ENCODE data around the gene TXNL1. TPM values are rescaled to one million over a fixed set of nuclear protein-coding genes. Genes with fewer than 3 reads are reported as not detected.

Gene TXNL1
- total and polyA plus RNA-seq, 2 of the 13 experiments (the other 11 are each of a cell fraction or from before 2014, with no cell fraction given) = 41.9 to 73.1 TPM

GRCh38 chr18:56641714-56642337, 3.4 kb upstream of the TXNL1 start (continued):
- peak; percentile 94 for TF ChIP-seq FOXA3 (CRISPR knock-in tag; IDR thresholded peaks at IDR 0.05)
- peak; percentile 59 for TF ChIP-seq RCOR2 (CRISPR knock-in tag; IDR thresholded peaks at IDR 0.05)
- no peak for TF ChIP-seq FUBP1 (CRISPR knock-in tag; IDR thresholded peaks at IDR 0.05; ENCODE audit: borderline replicate concordance)
- no peak for TF ChIP-seq ZNF3 (CRISPR knock-in tag; IDR thresholded peaks at IDR 0.05)
- no peak for TF ChIP-seq ZNF337 (CRISPR knock-in tag; IDR thresholded peaks at IDR 0.05; ENCODE audit: borderline replicate concordance, low read depth)
- TF ChIP-seq DDIT3 (CRISPR knock-in tag; IDR thresholded peaks at IDR 0.05) = no peak
- TF ChIP-seq SAP130 (CRISPR knock-in tag; IDR thresholded peaks at IDR 0.05; ENCODE audit: low read depth) = peak; percentile 57
- no peak for TF ChIP-seq GABPA (IDR thresholded peaks at IDR 0.05; ENCODE audit: low read depth, low read length)
- TF ChIP-seq GABPA (CRISPR knock-in tag; IDR thresholded peaks at IDR 0.05; ENCODE audit: low read depth) = peak; percentile 74
- peak; percentile 72; the same call in 1 of the 2 replicates for TF ChIP-seq YEATS2 (CRISPR knock-in tag; IDR thresholded peaks at IDR 0.05; ENCODE audit: borderline replicate concordance)
- TF ChIP-seq HDAC2 (CRISPR knock-in tag; IDR thresholded peaks at IDR 0.05) = 0 out of 2 replicates have a peak, but pooled peaks have one; percentile 24
- 0 out of 2 replicates have a peak, but pooled peaks have one; percentile 22 for TF ChIP-seq KAT8 (CRISPR knock-in tag; IDR thresholded peaks at IDR 0.05)
- TF ChIP-seq ZNF350 (CRISPR knock-in tag; IDR thresholded peaks at IDR 0.05; ENCODE audit: borderline replicate concordance, low read depth) = no peak
- TF ChIP-seq ZNF720 (CRISPR knock-in tag; IDR thresholded peaks at IDR 0.05) = no peak
- 0 out of 2 replicates have a peak, but pooled peaks have one; percentile 23 for TF ChIP-seq IRF2 (CRISPR knock-in tag; IDR thresholded peaks at IDR 0.05)
- 0 out of 2 replicates have a peak, but pooled peaks have one; percentile 22 for TF ChIP-seq GATAD1 (CRISPR knock-in tag; IDR thresholded peaks at IDR 0.05)
- no peak for TF ChIP-seq ZNF569 (CRISPR knock-in tag; IDR thresholded peaks at IDR 0.05; ENCODE audit: borderline replicate concordance)
- TF ChIP-seq HMG20B (CRISPR knock-in tag; conservative IDR thresholded peaks at IDR 0.05) = no peak
- no peak for TF ChIP-seq NR2F2 (IDR thresholded peaks at IDR 0.05; ENCODE audit: borderline replicate concordance, low read depth)
- no peak for TF ChIP-seq ZNF44 (CRISPR knock-in tag; IDR thresholded peaks at IDR 0.05)
- TF ChIP-seq ZNF580 (CRISPR knock-in tag; IDR thresholded peaks at IDR 0.05; ENCODE audit: borderline replicate concordance, low read depth) = 0 out of 2 replicates have a peak, but pooled peaks have one; percentile 52
- no peak for TF ChIP-seq MEIS2 (CRISPR knock-in tag; IDR thresholded peaks at IDR 0.05)
- peak; percentile 84; the same call in 1 of the 2 replicates for TF ChIP-seq HOMEZ (CRISPR knock-in tag; IDR thresholded peaks at IDR 0.05; ENCODE audit: low read depth)
- no peak for TF ChIP-seq ZSCAN29 (CRISPR knock-in tag; conservative IDR thresholded peaks at IDR 0.05)
- no peak for TF ChIP-seq ZFP82 (CRISPR knock-in tag; IDR thresholded peaks at IDR 0.05; ENCODE audit: borderline replicate concordance)
- peak; percentile 58; the same call in 1 of the 2 replicates for TF ChIP-seq ZSCAN9 (CRISPR knock-in tag; IDR thresholded peaks at IDR 0.05; ENCODE audit: borderline replicate concordance)
- no peak for TF ChIP-seq PHF20 (CRISPR knock-in tag; IDR thresholded peaks at IDR 0.05)
- no peak for TF ChIP-seq MTF2 (CRISPR knock-in tag; IDR thresholded peaks at IDR 0.05; ENCODE audit: borderline replicate concordance)
- no peak for TF ChIP-seq FOXM1 (CRISPR knock-in tag; IDR thresholded peaks at IDR 0.05)
- 0 out of 2 replicates have a peak, but pooled peaks have one; percentile 34 for TF ChIP-seq MIXL1 (CRISPR knock-in tag; IDR thresholded peaks at IDR 0.05)
- TF ChIP-seq ZFY (CRISPR knock-in tag; IDR thresholded peaks at IDR 0.05) = no peak

Data from HepG2 (cell line).